ENCODE results near the gene JARID2. TPM values are rescaled to one million over a fixed set of nuclear protein-coding genes. Genes with fewer than 3 reads are reported as not detected.

Gene JARID2
- total and polyA plus RNA-seq, 10 of the 15 experiments (the other 5 are each of a cell fraction or from before 2014, with no cell fraction given) = 4.2 to 21.6 (median 11.7) TPM

GRCh38 chr6:15408758-15409157, 162.9 kb downstream of the JARID2 start (continued):
- TF ChIP-seq DPF2 (IDR thresholded peaks at IDR 0.05) (peak; percentile 61; the same call in 1 of the 2 replicates), MAX (IDR thresholded peaks at IDR 0.05; ENCODE audit: low read depth, low read length) (no peak), SKIL (IDR thresholded peaks at IDR 0.05; ENCODE audit: low read depth, poor library complexity, severe bottlenecking) (peak; percentile 83), NRF1 (conservative IDR thresholded peaks at IDR 0.05; ENCODE audit: low read depth, low read length) (no peak), BRCA1 (IDR thresholded peaks at IDR 0.05; ENCODE audit: low read depth, low read length) (no peak), PKNOX1 (IDR thresholded peaks at IDR 0.05) (no peak), IKZF1 (conservative IDR thresholded peaks at IDR 0.05) (peak; percentile 80), STAT1 (conservative IDR thresholded peaks at IDR 0.05) (no peak), YY1 (IDR thresholded peaks at IDR 0.05; ENCODE audit: low read depth, low read length) (no peak), MEF2A (IDR thresholded peaks at IDR 0.05; ENCODE audit: insufficient read depth, low read depth, low read length) (peak; percentile 98), MYB (IDR thresholded peaks at IDR 0.05; ENCODE audit: borderline replicate concordance, low read depth, low read length) (peak; percentile 89), HSF1 (IDR thresholded peaks at IDR 0.05; ENCODE audit: low read depth, low read length) (no peak), TCF7 (IDR thresholded peaks at IDR 0.05; ENCODE audit: borderline replicate concordance) (0 out of 2 replicates have a peak, but pooled peaks have one; percentile 22), USF1 (IDR thresholded peaks at IDR 0.05; ENCODE audit: borderline replicate concordance, extremely low read length, insufficient read depth, low read depth, low read length) (no peak), ATF3 (IDR thresholded peaks at IDR 0.05; ENCODE audit: borderline replicate concordance, extremely low read depth, low read depth, low read length) (no peak), ZNF384 (IDR thresholded peaks at IDR 0.05; ENCODE audit: borderline replicate concordance, low read depth, low read length) (no peak), SMARCA5 (IDR thresholded peaks at IDR 0.05) (no peak), SMAD5 (IDR thresholded peaks at IDR 0.05; ENCODE audit: low read depth) (no peak), GATAD2B (conservative IDR thresholded peaks at IDR 0.05; ENCODE audit: low read depth) (no peak), HDAC6 (IDR thresholded peaks at IDR 0.05; ENCODE audit: unreplicated experiment) (no peak), POLR2AphosphoS2 (IDR thresholded peaks at IDR 0.05; ENCODE audit: low read depth, low read length) (no peak), SIN3A (IDR thresholded peaks at IDR 0.05; ENCODE audit: low read depth, low read length) (no peak), ZSCAN29 (IDR thresholded peaks at IDR 0.05) (no peak), FOXM1 (IDR thresholded peaks at IDR 0.05; ENCODE audit: low read depth, low read length) (peak; percentile 87; the same call in 1 of the 2 replicates), CHD1 (IDR thresholded peaks at IDR 0.05; ENCODE audit: low read depth, low read length) (no peak), POLR2AphosphoS5 (IDR thresholded peaks at IDR 0.05; ENCODE audit: low read length) (no peak)
